K562 (cell line): ENCODE results near the gene GPR142. TPM values are rescaled to one million over a fixed set of nuclear protein-coding genes. Genes with fewer than 3 reads are reported as not detected.

ENCODE experiments used
- ATAC-seq: fragments of 200-7000 bp; cut with Tn5 transposase; 3 replicates; pipeline ENCODE4 v1.9.1; 2020; ENCODE audit warnings: moderate library complexity
- BruUV-seq: library from RNA; stranded (reverse); fragments of 400-500 nt; replicated peaks from 2 replicates; lab custom pipeline; 2021; lab: Mats Ljungman, UMichigan
- CTCF ChIA-PET: fragments of 300-600 bp; formaldehyde crosslinking; extraction: SDS; loops from one replicate; lab custom pipeline; 2021; ENCODE audit warnings: low intra/inter-chr PET ratio; lab: Yijun Ruan, JAX
- POLR2A ChIA-PET: fragments of 300-600, 350-650 bp; sonication (Branson Sonifier 250); formaldehyde crosslinking; extraction: SDS; loops from one replicate; lab custom pipeline; 2021; ENCODE audit warnings: antibody characterized with exemption, inconsistent platforms; lab: Yijun Ruan, JAX
- DNase-seq, 4 experiments: peaks; one replicate each; pipeline versions ENCODE4 v3.0.0 to v3.0.0-alpha.2; 2011 to 2018; ENCODE audit warnings: low spot score in 3 of 4, mixed read lengths in 3 of 4; ENCODE audit errors: extremely low read depth in 1 of 4
- FAIRE-seq: peaks from 2 replicates; lab custom pipeline; 2011; peaks lifted over from hg19 to GRCh38; lab: Jason Lieb, UNC
- H2AFZ ChIP-seq: 2 replicates; pipeline ENCODE4 v1.6.0; 2011; ENCODE audit warnings: low read depth, low read length, control low read depth, inconsistent platforms
- H3K27ac ChIP-seq: fragments of 200-600 bp; 3 replicates; pipeline ENCODE4 v1.8.0; 2011; ENCODE audit warnings: low read depth, mild to moderate bottlenecking, control low read depth, inconsistent platforms, low read length, moderate library complexity, mixed read lengths; ENCODE audit errors: extremely low read depth
- H3K27me3 ChIP-seq, 2 experiments: fragments of 300-600 bp in 1 of 2; 2 replicates in 1 of 2; 3 replicates in 1 of 2; pipeline versions ENCODE4 v1.6.0 to v1.8.0; 2011; ENCODE audit warnings: inconsistent platforms in 2 of 2, low read length in 2 of 2, mild to moderate bottlenecking in 1 of 2, mixed read lengths in 1 of 2, moderate library complexity in 1 of 2; ENCODE audit not compliant: control insufficient read depth in 2 of 2, insufficient read depth in 2 of 2
- H3K36me3 ChIP-seq: fragments of 300-600 bp; 3 replicates; pipeline ENCODE4 v1.8.0; 2011; ENCODE audit warnings: mild to moderate bottlenecking, low read length, inconsistent platforms; ENCODE audit not compliant: control insufficient read depth, insufficient read depth
- H3K4me1 ChIP-seq, 2 experiments: fragments of 200-600 bp in 1 of 2; replicated peaks in 1 of 2; 2 replicates in 1 of 2; 3 replicates in 1 of 2; pipeline versions ENCODE4 v1.5.1 to v1.8.0; 2011; ENCODE audit warnings: inconsistent platforms in 2 of 2, low read length in 2 of 2, mild to moderate bottlenecking in 1 of 2, mixed read lengths in 1 of 2, moderate library complexity in 1 of 2; ENCODE audit not compliant: control insufficient read depth in 2 of 2, insufficient read depth in 2 of 2
- H3K4me2 ChIP-seq: 2 replicates; pipeline ENCODE4 v1.6.1; 2011; ENCODE audit warnings: low read length, control low read depth, inconsistent platforms, mixed read lengths; ENCODE audit not compliant: insufficient read depth
- H3K4me3 ChIP-seq: fragments of 200-600 bp; sonication (generic), shearing (Covaris generic); 2 replicates; pipeline ENCODE4 v1.5.1; 2016; ENCODE audit warnings: control low read depth, inconsistent platforms
- H3K79me2 ChIP-seq: fragments of 200-600 bp; 3 replicates; pipeline ENCODE4 v1.8.0; 2011; ENCODE audit warnings: low read length, inconsistent platforms; ENCODE audit not compliant: control insufficient read depth, insufficient read depth
- H3K9ac ChIP-seq, 2 experiments: 2 replicates each; pipeline versions ENCODE4 v1.6.0 to v1.6.1; 2011; ENCODE audit warnings: low read depth in 2 of 2, low read length in 2 of 2, control low read depth in 1 of 2, inconsistent platforms in 1 of 2, mild to moderate bottlenecking in 1 of 2, mixed read lengths in 1 of 2; ENCODE audit not compliant: insufficient read depth in 1 of 2
- H3K9me1 ChIP-seq: one replicate; pipeline ENCODE4 v1.6.0; 2011; ENCODE audit warnings: inconsistent platforms, mild to moderate bottlenecking, low read length, moderate library complexity; ENCODE audit not compliant: control insufficient read depth, insufficient read depth
- H3K9me3 ChIP-seq: replicated peaks from 2 replicates; pipeline ENCODE4 v1.5.1; 2011; ENCODE audit warnings: low read depth, low read length, inconsistent platforms; ENCODE audit not compliant: control insufficient read depth, insufficient read depth
- H4K20me1 ChIP-seq: replicated peaks from 2 replicates; pipeline ENCODE4 v1.6.1; 2011; ENCODE audit warnings: low read length, inconsistent platforms, mixed read lengths; ENCODE audit not compliant: control insufficient read depth, insufficient read depth
- ESRRA ChIP-seq: fragments of 450-650 bp; IDR thresholded peaks from 2 replicates; pipeline ENCODE4 v1.6.1; 2014; ENCODE audit warnings: low read depth, mild to moderate bottlenecking, moderate library complexity, borderline replicate concordance
- GABPB1 ChIP-seq: sonication (generic); formaldehyde crosslinking; IDR thresholded peaks from 2 replicates; pipeline ENCODE4 v1.8.0; 2022; ENCODE audit warnings: mild to moderate bottlenecking, missing genetic modification reagents
- SRF ChIP-seq, 2 experiments: fragments of 250-450, 450-650 bp in 1 of 2; sonication (Bioruptor Pico) in 1 of 2; sonication (generic) in 1 of 2; formaldehyde crosslinking; IDR thresholded peaks; 2 replicates each; pipeline versions ENCODE4 v1.5.0 to v1.5.1; 2020 to 2022; ENCODE audit warnings: mild to moderate bottlenecking in 1 of 2, missing genetic modification reagents in 1 of 2
- ZNF586 ChIP-seq: fragments of 450-650 bp; formaldehyde crosslinking; conservative IDR thresholded peaks from 2 replicates; pipeline ENCODE4 v1.4.0; 2020; ENCODE audit warnings: mild to moderate bottlenecking, moderate library complexity
- ZNF695 ChIP-seq: fragments of 450-650 bp; formaldehyde crosslinking; IDR thresholded peaks from 2 replicates; pipeline ENCODE4 v1.4.0; 2020; ENCODE audit warnings: mild to moderate bottlenecking, moderate library complexity
- ZNF75A ChIP-seq: fragments of 450-650 bp; formaldehyde crosslinking; IDR thresholded peaks from 2 replicates; pipeline ENCODE4 v1.4.0; 2020; ENCODE audit warnings: mild to moderate bottlenecking
- WGBS: fragments of 100-300 bp; shearing (Covaris generic); methylation state at CpG from one replicate; pipeline ENCODE4 v1.1.6; 2016; ENCODE audit warnings: low coverage, mixed read lengths; ENCODE audit not compliant: insufficient coverage; ENCODE audit errors: missing lambda C conversion rate; 5-methylcytosine and 5-hydroxymethylcytosine counted together
- in situ Hi-C: fragments of 300-500 bp; cut with MboI; formaldehyde crosslinking; loops from 4 replicates; pipeline ENCODE4 v1.15.0; 2018; ENCODE audit warnings: inconsistent platforms, mixed read lengths
- intact Hi-C: fragments of 100-400 bp; cut with micrococcal nuclease; formaldehyde crosslinking; loops from 2 replicates; pipeline ENCODE4 v1.14.2; 2022
- polyA plus RNA-seq, 8 experiments: library from polyadenylated mRNA; depleted of rRNA in 4 of 8; stranded (reverse) in 5 of 8; unstranded in 3 of 8; fragments of >200 nt; fragmentation: Nextera tagmentation in 2 of 8; fragmentation: Illumina TruSeq in 1 of 8; extraction: Ambion mirVana in 2 of 8; extraction: Trizol in 1 of 8; gene quantifications; 2 replicates each; pipeline versions ENCODE4 v1.2.1 to v1.2.3, GENCODE V29; 2011 to 2014; ENCODE audit warnings: inconsistent platforms in 1 of 8, missing spikeins in 1 of 8
- total RNA-seq, 7 experiments: library from RNA; depleted of rRNA in 6 of 7; stranded (reverse); fragments of >200 nt in 6 of 7; fragmentation: Illumina TruSeq in 2 of 7; extraction: Trizol in 2 of 7; gene quantifications; 2 replicates each; pipeline versions ENCODE4 v1.2.1 to v1.2.3, GENCODE V29; 2011 to 2021; ENCODE audit warnings: low replicate concordance in 1 of 7
- TF ChIP-seq, protein P1 (sequence below), 3 experiments: IDR thresholded peaks in 2 of 3; conservative IDR thresholded peaks in 1 of 3; 2 replicates each; pipeline ENCODE4 v1.5.1; 2011 to 2012; ENCODE audit warnings: low read length in 3 of 3, mild to moderate bottlenecking in 3 of 3, control low read depth in 2 of 3, improper control_type of control experiment in 1 of 3, inconsistent platforms in 1 of 3, low read depth in 1 of 3, mixed read lengths in 1 of 3, moderate library complexity in 1 of 3; ENCODE audit not compliant: insufficient read depth in 2 of 3
- TF ChIP-seq, protein P2 (sequence below): sonication (generic); formaldehyde crosslinking; IDR thresholded peaks from 2 replicates; pipeline ENCODE4 v1.8.0; 2022; ENCODE audit warnings: missing genetic modification reagents, mild to moderate bottlenecking, borderline replicate concordance
- TF ChIP-seq, protein P3 (sequence below): fragments of 450-650 bp; IDR thresholded peaks from 2 replicates; pipeline ENCODE4 v1.6.1; 2014; ENCODE audit warnings: low read depth, mild to moderate bottlenecking, moderate library complexity, borderline replicate concordance

GPR142 gene
- total and polyA plus RNA-seq, 9 of the 15 experiments (the other 6 are each of a cell fraction or from before 2014, with no cell fraction given): not detected

DNA sequence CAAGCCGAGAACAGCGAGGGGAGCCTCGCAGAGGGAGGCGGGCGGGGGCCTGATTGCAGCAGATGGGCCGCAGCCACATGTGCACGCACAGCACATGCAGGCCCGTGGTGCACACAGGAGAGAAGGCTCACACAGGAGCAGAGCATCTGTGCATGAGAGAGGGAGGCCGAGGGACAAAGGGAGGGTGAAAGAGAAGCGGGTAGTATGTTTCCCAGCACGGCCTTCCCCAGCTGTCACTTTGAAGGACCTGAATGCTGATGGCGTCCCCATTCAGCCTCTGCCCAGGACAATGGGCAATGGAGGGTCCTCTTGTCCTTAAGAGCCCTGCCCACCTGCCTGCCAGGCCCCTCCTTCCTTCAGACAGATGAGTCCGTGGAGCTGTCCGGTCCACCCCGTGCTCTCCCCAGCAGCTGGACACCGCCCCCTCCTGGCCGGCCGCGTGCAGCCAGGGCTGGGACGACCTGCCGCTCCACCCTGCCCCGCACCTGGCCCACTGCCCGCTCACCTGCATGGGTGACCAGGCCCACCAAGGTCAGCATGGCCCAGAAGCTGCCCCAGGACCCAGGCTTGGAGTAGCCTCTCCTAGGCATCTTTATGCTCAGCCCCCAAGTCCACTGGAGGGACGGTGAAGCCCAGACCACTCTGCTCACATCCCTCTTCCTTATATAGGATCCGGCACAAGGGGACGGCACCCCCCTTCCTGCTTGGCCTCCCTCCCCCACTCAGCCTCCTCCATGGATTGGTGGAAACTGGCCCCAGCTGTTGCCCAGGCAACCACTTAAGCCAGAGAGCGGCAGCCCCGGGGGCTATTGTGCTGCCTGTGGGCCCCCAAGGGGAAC, 5.9 kb upstream of the GPR142 start, which contains the start of gene BTBD17 (continued):
- TF ChIP-seq GABPB1 (CRISPR knock-in tag) (peak; percentile 37; the same call in 1 of the 2 replicates), ZNF695 (CRISPR knock-in tag) (no peak)
- TF ChIP-seq, protein P1, sequence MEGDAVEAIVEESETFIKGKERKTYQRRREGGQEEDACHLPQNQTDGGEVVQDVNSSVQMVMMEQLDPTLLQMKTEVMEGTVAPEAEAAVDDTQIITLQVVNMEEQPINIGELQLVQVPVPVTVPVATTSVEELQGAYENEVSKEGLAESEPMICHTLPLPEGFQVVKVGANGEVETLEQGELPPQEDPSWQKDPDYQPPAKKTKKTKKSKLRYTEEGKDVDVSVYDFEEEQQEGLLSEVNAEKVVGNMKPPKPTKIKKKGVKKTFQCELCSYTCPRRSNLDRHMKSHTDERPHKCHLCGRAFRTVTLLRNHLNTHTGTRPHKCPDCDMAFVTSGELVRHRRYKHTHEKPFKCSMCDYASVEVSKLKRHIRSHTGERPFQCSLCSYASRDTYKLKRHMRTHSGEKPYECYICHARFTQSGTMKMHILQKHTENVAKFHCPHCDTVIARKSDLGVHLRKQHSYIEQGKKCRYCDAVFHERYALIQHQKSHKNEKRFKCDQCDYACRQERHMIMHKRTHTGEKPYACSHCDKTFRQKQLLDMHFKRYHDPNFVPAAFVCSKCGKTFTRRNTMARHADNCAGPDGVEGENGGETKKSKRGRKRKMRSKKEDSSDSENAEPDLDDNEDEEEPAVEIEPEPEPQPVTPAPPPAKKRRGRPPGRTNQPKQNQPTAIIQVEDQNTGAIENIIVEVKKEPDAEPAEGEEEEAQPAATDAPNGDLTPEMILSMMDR (IDR thresholded peaks at IDR 0.05 in 2 of 3, conservative IDR thresholded peaks at IDR 0.05 in 1 of 3; ENCODE audit: insufficient read depth in 2 of 3, low read depth in 1 of 3, low read length in 3 of 3): peak; percentile 79 to 88 (median 86)

DNA sequence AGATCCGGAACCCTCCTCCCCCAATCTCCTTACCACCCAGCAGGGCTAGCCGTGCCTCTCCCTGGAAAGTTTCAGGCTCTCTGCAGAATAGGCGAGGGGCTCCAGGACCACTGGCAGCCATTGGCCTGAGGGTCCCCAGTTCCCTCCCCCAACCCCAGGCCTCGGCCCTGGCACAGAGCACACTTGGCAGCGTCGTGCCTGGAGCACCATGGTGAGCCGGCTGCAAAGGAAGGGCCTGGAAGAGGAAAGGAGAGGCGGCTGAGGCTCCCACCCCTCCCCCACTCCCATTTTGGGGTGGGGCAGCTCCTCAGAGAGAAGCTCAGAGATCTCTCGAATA, 5.3 kb upstream of the GPR142 start:
- BruUV-seq: no TSS peak
- DNase-seq (no peak), ATAC-seq (no peak), FAIRE-seq (no peak)
- CTCF ChIA-PET: interaction anchor here (1.0 to 1.6 kb wide), 4 partner anchors 56 to 153 kb away, joined by 4 to 12 read pairs (median 8); no protein-coding TSS in a partner anchor
- in situ Hi-C loops: no loop called here
- Histone ChIP-seq H3K27me3 (peaks cover 14 to 58% of the 10 kb centered on the region in 2 experiments; a peak in 3 of 5 replicates), H3K79me2 (no peaks in the 10 kb centered on the region), H3K4me2 (no peak overlapping the region), H3K4me3 (no peak overlapping the region), H2AFZ (no peak overlapping the region), H3K27ac (no peak overlapping the region), H3K9me3 (no peaks in the 10 kb centered on the region), H4K20me1 (peaks cover 10% of the 10 kb centered on the region; the same call in 1 of the 2 replicates), H3K4me1 (peaks cover 0 to 25% of the 10 kb centered on the region in 2 experiments; a peak in 2 of 5 replicates), H3K9ac (no peak overlapping the region), H3K9me1 (no peaks in the 10 kb centered on the region), H3K36me3 (no peaks in the 10 kb centered on the region)
- intact Hi-C loops: loop anchor here (5.0 kb wide), 1 partner anchor 150 kb away; the partner anchor contains the start of gene TTYH2
- WGBS: 0% methylated on average over 8 of the region's 9 CpGs
- POLR2A ChIA-PET: interaction anchor here (0.6 to 1.5 kb wide), 5 partner anchors 12 to 340 kb away, joined by 3 read pairs; no protein-coding TSS in a partner anchor
- no peak for TF ChIP-seq ZNF75A (CRISPR knock-in tag)
- TF ChIP-seq, protein P2, sequence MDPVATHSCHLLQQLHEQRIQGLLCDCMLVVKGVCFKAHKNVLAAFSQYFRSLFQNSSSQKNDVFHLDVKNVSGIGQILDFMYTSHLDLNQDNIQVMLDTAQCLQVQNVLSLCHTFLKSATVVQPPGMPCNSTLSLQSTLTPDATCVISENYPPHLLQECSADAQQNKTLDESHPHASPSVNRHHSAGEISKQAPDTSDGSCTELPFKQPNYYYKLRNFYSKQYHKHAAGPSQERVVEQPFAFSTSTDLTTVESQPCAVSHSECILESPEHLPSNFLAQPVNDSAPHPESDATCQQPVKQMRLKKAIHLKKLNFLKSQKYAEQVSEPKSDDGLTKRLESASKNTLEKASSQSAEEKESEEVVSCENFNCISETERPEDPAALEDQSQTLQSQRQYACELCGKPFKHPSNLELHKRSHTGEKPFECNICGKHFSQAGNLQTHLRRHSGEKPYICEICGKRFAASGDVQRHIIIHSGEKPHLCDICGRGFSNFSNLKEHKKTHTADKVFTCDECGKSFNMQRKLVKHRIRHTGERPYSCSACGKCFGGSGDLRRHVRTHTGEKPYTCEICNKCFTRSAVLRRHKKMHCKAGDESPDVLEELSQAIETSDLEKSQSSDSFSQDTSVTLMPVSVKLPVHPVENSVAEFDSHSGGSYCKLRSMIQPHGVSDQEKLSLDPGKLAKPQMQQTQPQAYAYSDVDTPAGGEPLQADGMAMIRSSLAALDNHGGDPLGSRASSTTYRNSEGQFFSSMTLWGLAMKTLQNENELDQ (CRISPR knock-in tag): no peak
- TF ChIP-seq ESRRA: no peak
- no peak for TF ChIP-seq SRF (CRISPR knock-in tag; IDR thresholded peaks at IDR 0.05)
- TF ChIP-seq ZNF586 (CRISPR knock-in tag): no peak
- TF ChIP-seq, protein P3, sequence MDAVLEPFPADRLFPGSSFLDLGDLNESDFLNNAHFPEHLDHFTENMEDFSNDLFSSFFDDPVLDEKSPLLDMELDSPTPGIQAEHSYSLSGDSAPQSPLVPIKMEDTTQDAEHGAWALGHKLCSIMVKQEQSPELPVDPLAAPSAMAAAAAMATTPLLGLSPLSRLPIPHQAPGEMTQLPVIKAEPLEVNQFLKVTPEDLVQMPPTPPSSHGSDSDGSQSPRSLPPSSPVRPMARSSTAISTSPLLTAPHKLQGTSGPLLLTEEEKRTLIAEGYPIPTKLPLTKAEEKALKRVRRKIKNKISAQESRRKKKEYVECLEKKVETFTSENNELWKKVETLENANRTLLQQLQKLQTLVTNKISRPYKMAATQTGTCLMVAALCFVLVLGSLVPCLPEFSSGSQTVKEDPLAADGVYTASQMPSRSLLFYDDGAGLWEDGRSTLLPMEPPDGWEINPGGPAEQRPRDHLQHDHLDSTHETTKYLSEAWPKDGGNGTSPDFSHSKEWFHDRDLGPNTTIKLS: no peak
